Ascending aorta (tissue), 2 donors: ENCODE results near the gene LCNL1. TPM values are rescaled to one million over a fixed set of nuclear protein-coding genes. Genes with fewer than 3 reads are reported as not detected.

Source experiments
- DNase-seq, 2 donors: peaks; one replicate each; pipeline ENCODE4 v3.0.0-alpha.2; 2019; ENCODE audit warnings: low spot score in 2 of 2
- H3K27ac ChIP-seq, 2 donors: fragments of 200-600 bp; sonication (generic); one replicate each; pipeline ENCODE4 v1.5.1; 2016 to 2017; ENCODE audit warnings: mild to moderate bottlenecking in 1 of 2
- H3K27me3 ChIP-seq: fragments of 200-600 bp; sonication (generic); one replicate; pipeline ENCODE4 v1.5.1; 2017
- H3K36me3 ChIP-seq, 2 donors: fragments of 200-600 bp; sonication (generic); one replicate each; pipeline ENCODE4 v1.5.1; 2016
- H3K4me1 ChIP-seq, 2 donors: fragments of 200-600 bp; sonication (generic); one replicate each; pipeline ENCODE4 v1.5.1; 2016 to 2017; ENCODE audit warnings: mild to moderate bottlenecking in 1 of 2
- H3K4me3 ChIP-seq, 2 donors: fragments of 200-600 bp; sonication (generic); one replicate each; pipeline ENCODE4 v1.5.1; 2016 to 2017; ENCODE audit warnings: mild to moderate bottlenecking in 1 of 2
- H3K9me3 ChIP-seq, 2 donors: fragments of 200-600 bp; sonication (generic); one replicate each; pipeline ENCODE4 v1.5.1; 2016
- CTCF ChIP-seq, 3 experiments: fragments of 200-600 bp in 2 of 3; fragments of 450-650 bp in 1 of 3; sonication (generic) in 2 of 3; IDR thresholded peaks; one replicate each; pipeline ENCODE4 v1.5.1; 2016 to 2019; ENCODE audit warnings: antibody characterized with exemption in 3 of 3, mild to moderate bottlenecking in 1 of 3, moderate library complexity in 1 of 3
- intact Hi-C: fragments of 100-400 bp; cut with DNase I; formaldehyde crosslinking; loops from one replicate; pipeline ENCODE4 v1.15.1; 2023
- total RNA-seq: library from RNA; depleted of rRNA; stranded (reverse); fragments of >200 nt; gene quantifications from one replicate; pipeline ENCODE4 v1.1.0, GENCODE V29; 2016

LCNL1 gene
- not detected for total RNA-seq

GRCh38 chr9:136982232-136983051, at the start of gene LCNL1:
Gene LCNL1 (plus strand): TSS chr9:136982993. CDS start chr9:136983587, 594 bp downstream.
- Histone ChIP-seq H3K9me3 (no peaks in the 10 kb centered on the region), H3K4me1 (peaks cover 7 to 8% of the 10 kb centered on the region in 2 donors), H3K27me3 (peaks cover 5% of the 10 kb centered on the region), H3K4me3 (no peak within 1 kb of the TSS), H3K36me3 (no peaks in the 10 kb centered on the region), H3K27ac (no peak within 1 kb of the TSS)
- DNase-seq: no peak
- intact Hi-C loops: no loop called here
- no peak for TF ChIP-seq CTCF (IDR thresholded peaks at IDR 0.05)

- Histone ChIP-seq H3K9me3 (no peaks in the 10 kb centered on the region), H3K36me3 (peaks cover 3 to 5% of the 10 kb centered on the region in 2 donors), H3K4me1 (no peaks in the 10 kb centered on the region), H3K27me3 (no peaks in the 10 kb centered on the region), H3K4me3 (no peak overlapping the region), H3K27ac (no peak overlapping the region)
- intact Hi-C loops: no loop called here
- no peak for TF ChIP-seq CTCF (IDR thresholded peaks at IDR 0.05)
- DNase-seq: no peak
These were observed 48.5 kb upstream of the LCNL1 start for GRCh38 chr9:136934277-136934676.

DNA sequence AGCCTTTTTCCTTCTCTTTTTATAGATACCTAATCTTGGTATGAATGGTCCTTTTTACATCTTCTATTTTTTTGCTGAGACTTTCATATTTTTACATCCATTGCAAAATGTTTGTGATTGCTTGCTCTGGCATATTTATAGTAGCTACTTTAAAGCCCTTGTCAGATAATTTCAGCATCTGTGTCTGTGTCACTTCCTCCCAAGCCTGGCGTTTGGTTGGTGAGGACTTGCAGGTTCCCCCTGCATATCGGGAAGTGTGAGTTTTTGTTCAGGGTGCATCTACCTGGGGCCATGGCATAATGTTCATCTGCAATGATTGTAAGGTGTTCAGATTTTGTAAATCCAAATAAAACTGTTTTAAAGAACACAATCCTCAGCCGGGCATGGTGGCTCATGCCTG, 47.1 kb upstream of the LCNL1 start:
- no peak for TF ChIP-seq CTCF (IDR thresholded peaks at IDR 0.05)
- Histone ChIP-seq H3K4me1 (no peaks in the 10 kb centered on the region), H3K9me3 (no peaks in the 10 kb centered on the region), H3K36me3 (peaks cover 17 to 18% of the 10 kb centered on the region in 2 donors), H3K4me3 (no peak overlapping the region), H3K27ac (no peak overlapping the region), H3K27me3 (no peaks in the 10 kb centered on the region)
- no peak for DNase-seq
- intact Hi-C loops: no loop called here

DNA sequence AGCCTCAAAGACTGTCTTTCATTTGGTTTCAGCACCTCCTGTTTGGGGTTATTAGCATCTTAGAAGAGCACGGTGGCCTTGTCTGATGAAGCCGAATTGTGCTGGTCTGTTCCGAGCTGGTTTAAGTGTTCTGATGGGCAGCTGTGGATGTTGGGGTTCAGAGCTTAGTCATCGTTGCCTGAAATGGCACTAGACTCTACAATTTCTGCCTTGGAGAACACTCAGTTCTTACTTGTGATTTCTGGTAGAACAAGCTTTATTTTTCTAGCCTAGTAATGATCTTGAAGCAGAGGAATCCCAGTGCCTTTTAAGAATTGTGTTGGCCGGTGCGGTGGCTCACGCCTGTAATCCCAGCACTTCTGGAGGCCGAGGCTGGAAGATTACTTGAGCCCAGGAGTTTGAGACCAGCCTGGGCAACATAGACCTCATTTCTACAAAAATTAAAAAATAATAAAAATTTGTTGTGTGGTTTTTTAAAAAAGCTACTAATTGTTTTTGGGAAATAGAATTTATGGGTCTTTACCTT, 46.1 kb upstream of the LCNL1 start:
- peaks cover 28 to 29% of the 10 kb centered on the region in 2 donors for H3K36me3 ChIP-seq
- no peak overlapping the region for H3K4me3 ChIP-seq
- DNase-seq: no peak
- H3K27me3 ChIP-seq: no peaks in the 10 kb centered on the region
- intact Hi-C loops: no loop called here
- H3K27ac ChIP-seq: no peak overlapping the region
- H3K9me3 ChIP-seq: no peaks in the 10 kb centered on the region
- no peak for TF ChIP-seq CTCF (IDR thresholded peaks at IDR 0.05)
- H3K4me1 ChIP-seq: no peaks in the 10 kb centered on the region

- no peaks in the 10 kb centered on the region for H3K9me3 ChIP-seq
- no peak for TF ChIP-seq CTCF (IDR thresholded peaks at IDR 0.05)
- no peak for DNase-seq
- intact Hi-C loops: no loop called here
- H3K27me3 ChIP-seq: no peaks in the 10 kb centered on the region
- H3K27ac ChIP-seq: no peak overlapping the region
- H3K36me3 ChIP-seq: peaks cover 35 to 36% of the 10 kb centered on the region in 2 donors
- no peak overlapping the region for H3K4me3 ChIP-seq
- peaks cover 0 to 1% of the 10 kb centered on the region in 2 donors for H3K4me1 ChIP-seq
These were observed 45.4 kb upstream of the LCNL1 start for GRCh38 chr9:136937186-136938001.
